Skeletal muscle satellite cell (primary cell): ENCODE results near the gene EVC2.
A peak's percentile ranks its signal among the peaks of the same experiment; 100 is the strongest.
"Not testable (repeated sequence)": the region's sequence is repeated elsewhere in the genome, so short reads cannot be mapped to it uniquely, and the experiment has no call there.

ENCODE experiments used
- H3K27me3 ChIP-seq: 2 replicates; pipeline ENCODE4 v1.7.0; 2013; ENCODE audit warnings: low read length; ENCODE audit not compliant: control insufficient read depth, insufficient read depth
- H3K36me3 ChIP-seq: 2 replicates; pipeline ENCODE4 v1.7.0; 2013; ENCODE audit warnings: mild to moderate bottlenecking, control low read depth, low read length; ENCODE audit not compliant: insufficient read depth
- H3K4me1 ChIP-seq: 2 replicates; pipeline ENCODE4 v1.7.0; 2013; ENCODE audit warnings: low read length; ENCODE audit not compliant: control insufficient read depth, insufficient read depth
- H3K4me2 ChIP-seq: 2 replicates; pipeline ENCODE4 v1.7.0; 2013; ENCODE audit warnings: mild to moderate bottlenecking, low read length
- H3K4me3 ChIP-seq: 2 replicates; pipeline ENCODE4 v1.7.0; 2013; ENCODE audit warnings: low read length
- H3K9ac ChIP-seq: 2 replicates; pipeline ENCODE4 v1.7.0; 2013; ENCODE audit warnings: mild to moderate bottlenecking, low read depth, low read length, moderate library complexity
- H3K9me3 ChIP-seq: replicated peaks from 2 replicates; pipeline ENCODE4 v1.7.0; 2013; ENCODE audit warnings: mild to moderate bottlenecking, control low read depth, low read length

The EVC2 gene

GRCh38 chr4:5735463-5735862 lies 27.1 kb upstream of the EVC2 start:
- Histone ChIP-seq H3K4me2 (no peak overlapping the region), H3K4me1 (peaks cover 11% of the 10 kb centered on the region), H3K27me3 (no peaks in the 10 kb centered on the region), H3K4me3 (no peak overlapping the region), H3K9ac (no peak overlapping the region), H3K36me3 (peaks cover 78% of the 10 kb centered on the region), H3K9me3 (no peaks in the 10 kb centered on the region)

GRCh38 chr4:5734853-5735252 lies 26.5 kb upstream of the EVC2 start:
- Histone ChIP-seq H3K9ac (no peak overlapping the region), H3K4me1 (peaks cover 12% of the 10 kb centered on the region), H3K27me3 (no peaks in the 10 kb centered on the region), H3K4me2 (no peak overlapping the region), H3K4me3 (no peak overlapping the region), H3K9me3 (no peaks in the 10 kb centered on the region), H3K36me3 (peaks cover 82% of the 10 kb centered on the region)

- H3K4me1 ChIP-seq: peaks cover 12% of the 10 kb centered on the region
- no peak overlapping the region for H3K9ac ChIP-seq
- no peak overlapping the region for H3K4me2 ChIP-seq
- no peaks in the 10 kb centered on the region for H3K27me3 ChIP-seq
- no peaks in the 10 kb centered on the region for H3K9me3 ChIP-seq
- H3K36me3 ChIP-seq: peaks cover 82% of the 10 kb centered on the region
- H3K4me3 ChIP-seq: no peak overlapping the region
Measured at GRCh38 chr4:5732158-5732557, 23.8 kb upstream of the EVC2 start.

DNA sequence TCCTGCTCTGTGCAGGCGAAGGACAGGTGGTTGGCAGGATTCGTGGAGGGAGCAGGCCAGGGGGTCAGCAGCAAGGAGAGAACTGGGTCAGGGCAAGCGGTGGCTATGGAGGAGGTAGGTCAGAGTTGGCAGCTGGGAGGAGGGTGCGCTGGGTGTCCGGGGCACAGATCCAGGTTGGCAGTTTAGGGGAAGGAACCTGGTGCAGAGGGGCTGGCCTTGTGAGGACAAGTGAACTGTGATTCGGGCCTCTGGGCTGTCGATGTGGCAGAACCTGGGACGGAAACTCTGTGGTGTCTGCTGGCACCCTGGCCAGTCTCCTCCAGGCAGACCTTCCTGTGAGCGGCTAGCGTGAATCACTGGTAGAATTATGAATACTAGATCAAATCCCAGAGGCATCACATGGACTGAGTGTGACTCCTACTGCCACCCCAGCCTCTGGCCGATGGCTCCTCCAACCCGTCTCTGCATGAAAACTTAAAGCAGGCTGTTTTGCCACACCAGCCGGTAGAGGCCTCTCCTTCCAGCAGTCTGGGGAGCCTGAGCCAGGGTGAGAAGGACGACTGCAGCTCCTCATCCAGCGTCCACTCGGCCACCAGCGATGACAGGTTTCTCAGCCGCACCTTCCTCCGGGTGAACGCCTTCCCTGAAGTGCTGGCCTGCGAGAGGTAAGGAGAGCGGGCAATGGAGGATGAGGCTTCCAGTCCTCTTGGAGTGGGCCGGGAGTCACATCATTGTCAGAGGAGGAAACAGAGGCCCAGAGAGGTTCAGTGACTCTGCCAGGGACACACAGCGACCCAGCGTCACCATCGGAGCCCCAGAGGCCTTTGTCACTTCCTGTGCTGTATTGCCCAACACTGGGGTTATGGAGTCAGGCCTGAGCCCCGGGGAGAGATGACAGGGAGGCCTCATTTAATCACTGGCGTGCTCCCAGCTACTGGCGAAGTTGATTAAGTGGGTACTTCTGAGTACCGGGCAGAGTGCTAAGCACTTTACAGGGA lies 22.9 kb upstream of the EVC2 start:
- H3K36me3 ChIP-seq: peaks cover 74% of the 10 kb centered on the region
- H3K4me3 ChIP-seq: no peak overlapping the region
- no peak overlapping the region for H3K4me2 ChIP-seq
- no peak overlapping the region for H3K9ac ChIP-seq
- H3K4me1 ChIP-seq: peaks cover 12% of the 10 kb centered on the region
- H3K9me3 ChIP-seq: no peaks in the 10 kb centered on the region
- H3K27me3 ChIP-seq: no peaks in the 10 kb centered on the region

DNA sequence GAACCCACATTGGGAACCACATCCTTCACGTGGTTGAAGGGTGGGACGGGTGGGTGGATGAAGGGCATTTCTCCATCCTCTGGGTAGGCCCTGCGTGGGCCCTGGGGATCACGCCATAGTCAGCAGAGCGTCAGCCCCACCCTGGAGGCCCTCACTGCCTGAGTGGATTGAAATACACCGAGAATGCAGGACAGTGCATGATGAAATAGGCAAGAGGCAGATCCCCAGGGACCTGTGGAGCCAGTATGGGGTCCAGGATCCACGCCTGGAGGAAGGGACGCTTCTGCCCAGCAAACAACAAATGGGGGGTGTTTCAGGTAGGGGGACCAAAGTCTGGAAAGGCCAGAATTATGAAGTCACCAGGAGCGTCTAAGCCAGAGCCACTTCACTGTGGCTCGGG lies 22.1 kb upstream of the EVC2 start:
- Histone ChIP-seq H3K4me1 (peaks cover 12% of the 10 kb centered on the region), H3K4me2 (no peak overlapping the region), H3K4me3 (no peak overlapping the region), H3K36me3 (peaks cover 72% of the 10 kb centered on the region), H3K27me3 (no peaks in the 10 kb centered on the region), H3K9me3 (no peaks in the 10 kb centered on the region), H3K9ac (no peak overlapping the region)

GRCh38 chr4:5728412-5728811 lies 20.1 kb upstream of the EVC2 start:
- H3K27me3 ChIP-seq, H3K9ac ChIP-seq, H3K9me3 ChIP-seq, H3K4me2 ChIP-seq, H3K4me3 ChIP-seq: not testable (repeated sequence)
- H3K36me3 ChIP-seq: peaks cover 68% of the 10 kb centered on the region
- peaks cover 19% of the 10 kb centered on the region for H3K4me1 ChIP-seq

- Histone ChIP-seq H3K4me1 (peaks cover 27% of the 10 kb centered on the region), H3K4me3 (no peak overlapping the region), H3K9me3 (no peaks in the 10 kb centered on the region), H3K4me2 (no peak overlapping the region), H3K36me3 (peaks cover 60% of the 10 kb centered on the region), H3K27me3 (no peaks in the 10 kb centered on the region), H3K9ac (no peak overlapping the region)
Measured at GRCh38 chr4:5724377-5724776, 16.0 kb upstream of the EVC2 start.

GRCh38 chr4:5722328-5722727 lies 14.0 kb upstream of the EVC2 start:
- Histone ChIP-seq H3K4me1 (peaks cover 32% of the 10 kb centered on the region), H3K9ac (peak overlapping the region; percentile 28), H3K9me3 (no peaks in the 10 kb centered on the region), H3K4me2 (no peak overlapping the region), H3K4me3 (no peak overlapping the region), H3K27me3 (no peaks in the 10 kb centered on the region), H3K36me3 (peaks cover 65% of the 10 kb centered on the region)

DNA sequence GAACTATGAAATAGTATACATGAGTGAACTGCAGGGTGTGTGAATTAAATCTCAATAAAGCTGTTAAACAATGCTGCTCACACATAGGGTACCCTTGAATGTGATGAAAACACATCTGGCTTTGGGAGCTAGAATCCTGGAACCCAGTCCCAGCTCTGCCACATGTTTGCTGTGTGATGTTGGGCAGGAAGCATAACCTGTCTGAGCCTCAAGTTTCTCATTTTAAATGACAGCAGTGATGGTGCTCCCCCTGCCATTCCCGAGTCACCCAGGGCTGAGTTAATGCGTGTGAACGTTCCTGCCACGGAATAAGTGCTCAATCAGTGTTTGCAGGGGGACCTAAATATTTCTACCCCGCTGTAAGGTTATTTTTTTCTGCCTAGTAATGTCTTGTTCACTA lies 13.6 kb upstream of the EVC2 start:
- H3K9me3 ChIP-seq: no peaks in the 10 kb centered on the region
- peaks cover 32% of the 10 kb centered on the region for H3K4me1 ChIP-seq
- H3K36me3 ChIP-seq: peaks cover 65% of the 10 kb centered on the region
- H3K27me3 ChIP-seq: no peaks in the 10 kb centered on the region
- peak overlapping the region; percentile 28 for H3K9ac ChIP-seq
- H3K4me3 ChIP-seq: no peak overlapping the region
- H3K4me2 ChIP-seq: no peak overlapping the region

GRCh38 chr4:5720980-5721379 lies 12.6 kb upstream of the EVC2 start:
- H3K9ac ChIP-seq: no peak overlapping the region
- H3K4me3 ChIP-seq: no peak overlapping the region
- no peak overlapping the region for H3K4me2 ChIP-seq
- H3K27me3 ChIP-seq: no peaks in the 10 kb centered on the region
- peaks cover 61% of the 10 kb centered on the region for H3K36me3 ChIP-seq
- H3K9me3 ChIP-seq: no peaks in the 10 kb centered on the region
- peaks cover 32% of the 10 kb centered on the region for H3K4me1 ChIP-seq

DNA sequence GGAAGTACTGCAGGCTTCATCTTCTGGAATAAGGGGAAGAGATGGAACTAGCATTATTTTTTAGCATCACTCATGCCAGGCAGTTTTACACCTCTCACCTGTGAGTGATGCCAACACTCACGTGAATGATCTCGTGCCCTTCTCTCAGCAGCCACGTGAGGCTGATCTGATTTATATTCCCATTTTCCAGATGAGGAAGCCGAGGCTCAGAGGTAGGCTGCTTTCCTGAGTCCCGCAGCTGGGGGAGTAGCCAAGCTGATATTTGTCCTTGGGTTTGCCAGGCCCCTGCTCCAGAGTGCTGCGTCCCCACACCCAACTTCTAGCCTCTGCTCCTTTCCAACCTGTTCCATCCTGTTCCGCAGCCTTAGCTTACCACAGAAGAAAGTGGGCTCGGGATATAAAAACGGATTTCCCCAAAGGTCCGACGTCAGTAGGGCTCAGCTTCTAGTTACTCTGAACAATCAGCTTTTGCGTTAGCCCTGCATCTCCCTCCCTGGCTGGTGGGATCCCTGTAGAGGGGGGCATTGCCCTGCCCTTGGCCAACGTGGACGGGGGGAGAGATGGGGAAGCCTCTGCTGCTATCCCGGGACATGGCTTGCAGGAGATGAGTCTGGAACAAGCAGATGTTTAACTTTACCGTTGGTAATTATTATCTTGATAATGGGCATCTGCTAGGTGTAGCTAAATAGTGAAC lies 11.9 kb upstream of the EVC2 start:
- no peaks in the 10 kb centered on the region for H3K27me3 ChIP-seq
- H3K9me3 ChIP-seq: peaks cover under 1% of the 10 kb centered on the region
- H3K4me2 ChIP-seq: no peak overlapping the region
- H3K4me1 ChIP-seq: peaks cover 32% of the 10 kb centered on the region
- no peak overlapping the region for H3K9ac ChIP-seq
- H3K36me3 ChIP-seq: peaks cover 60% of the 10 kb centered on the region
- H3K4me3 ChIP-seq: no peak overlapping the region
